Measurements from ENCODE around the gene NPHP4.
A peak's percentile ranks its signal among the peaks of the same experiment; 100 is the strongest.

NPHP4 gene

DNA sequence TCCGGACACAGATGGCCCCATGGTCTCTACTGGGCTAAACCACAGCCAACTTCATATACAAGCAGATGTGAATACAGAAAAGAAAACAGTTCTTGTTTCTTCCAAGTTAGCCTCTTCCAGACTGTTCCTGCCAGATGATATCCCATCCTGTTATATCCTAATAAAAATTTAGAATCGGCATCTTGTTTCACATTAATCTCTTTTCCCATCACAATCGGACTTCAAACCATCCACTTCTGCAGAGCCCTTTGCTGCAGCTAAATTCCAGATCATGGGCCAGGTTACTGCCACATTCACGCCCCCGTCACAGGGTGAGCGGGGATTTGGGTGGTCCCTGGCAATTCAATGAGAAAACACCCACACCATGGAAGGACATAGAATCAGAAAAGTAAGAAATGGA is 57.2 kb downstream of the NPHP4 start:
- TF ChIP-seq, protein P1, sequence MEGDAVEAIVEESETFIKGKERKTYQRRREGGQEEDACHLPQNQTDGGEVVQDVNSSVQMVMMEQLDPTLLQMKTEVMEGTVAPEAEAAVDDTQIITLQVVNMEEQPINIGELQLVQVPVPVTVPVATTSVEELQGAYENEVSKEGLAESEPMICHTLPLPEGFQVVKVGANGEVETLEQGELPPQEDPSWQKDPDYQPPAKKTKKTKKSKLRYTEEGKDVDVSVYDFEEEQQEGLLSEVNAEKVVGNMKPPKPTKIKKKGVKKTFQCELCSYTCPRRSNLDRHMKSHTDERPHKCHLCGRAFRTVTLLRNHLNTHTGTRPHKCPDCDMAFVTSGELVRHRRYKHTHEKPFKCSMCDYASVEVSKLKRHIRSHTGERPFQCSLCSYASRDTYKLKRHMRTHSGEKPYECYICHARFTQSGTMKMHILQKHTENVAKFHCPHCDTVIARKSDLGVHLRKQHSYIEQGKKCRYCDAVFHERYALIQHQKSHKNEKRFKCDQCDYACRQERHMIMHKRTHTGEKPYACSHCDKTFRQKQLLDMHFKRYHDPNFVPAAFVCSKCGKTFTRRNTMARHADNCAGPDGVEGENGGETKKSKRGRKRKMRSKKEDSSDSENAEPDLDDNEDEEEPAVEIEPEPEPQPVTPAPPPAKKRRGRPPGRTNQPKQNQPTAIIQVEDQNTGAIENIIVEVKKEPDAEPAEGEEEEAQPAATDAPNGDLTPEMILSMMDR (IDR thresholded peaks at IDR 0.05; ENCODE audit: low read depth, low read length): no peak
- no peak for DNase-seq (ENCODE audit: low read depth in 2 of 2)

DNA sequence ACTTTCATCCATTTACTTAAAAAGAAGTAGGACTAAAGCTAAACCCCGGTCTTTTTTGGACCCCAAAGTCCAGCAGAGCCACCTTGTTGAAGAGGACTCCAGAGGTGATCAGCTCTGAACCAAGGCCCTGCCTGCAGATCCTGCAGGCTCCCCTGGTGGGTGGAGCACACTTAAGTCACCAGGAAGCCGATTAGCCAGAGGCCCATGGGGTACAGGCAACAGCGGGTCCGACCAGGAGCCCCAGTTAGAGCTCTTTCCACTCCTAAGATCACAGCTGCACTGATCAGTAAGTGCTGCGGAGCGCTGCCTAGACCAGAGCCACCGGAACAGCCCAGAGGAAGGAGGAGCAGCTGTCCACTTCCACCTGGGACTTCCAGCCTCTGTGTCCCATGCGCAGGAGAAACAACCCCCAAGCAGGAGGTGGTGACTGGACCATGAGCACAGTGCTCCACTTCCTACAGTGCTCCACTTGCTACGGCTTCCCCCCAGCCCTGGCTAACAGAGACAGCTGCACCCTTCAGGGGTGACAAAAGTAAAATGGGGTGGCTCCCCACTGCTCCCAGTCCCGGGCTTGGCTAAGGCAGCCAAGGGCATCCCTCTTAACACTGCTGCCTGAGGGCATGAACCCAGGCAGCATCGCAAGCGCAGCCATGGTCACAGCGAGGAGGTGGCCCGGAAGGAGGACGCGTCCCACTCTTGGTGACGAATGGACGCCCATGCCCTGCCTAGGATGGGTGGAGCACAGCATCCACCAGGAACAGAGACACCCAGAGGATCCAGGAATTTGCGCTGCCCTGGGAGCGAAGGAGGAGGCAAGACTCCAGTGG is 58.0 kb downstream of the NPHP4 start:
- H3K4me3 ChIP-seq (replicated peaks in 1 of 2; ENCODE audit: low read depth in 2 of 2, low read length in 2 of 2): no peak overlapping the region
- TF ChIP-seq, protein P1 (IDR thresholded peaks at IDR 0.05; ENCODE audit: low read depth, low read length): no peak
- DNase-seq (ENCODE audit: low read depth in 2 of 2): no peak

More for the DNA sequence above, 57.2 kb downstream of the NPHP4 start:
- H3K4me3 ChIP-seq (replicated peaks in 1 of 2; ENCODE audit: low read depth in 2 of 2, low read length in 2 of 2): no peak overlapping the region

GRCh38 chr1:5933676-5934057 is 58.6 kb downstream of the NPHP4 start:
- H3K4me3 ChIP-seq (replicated peaks in 1 of 2; ENCODE audit: low read depth in 2 of 2, low read length in 2 of 2): no peak overlapping the region
- DNase-seq (ENCODE audit: low read depth in 2 of 2): peak; percentile 56 to 64
- TF ChIP-seq, protein P1 (IDR thresholded peaks at IDR 0.05; ENCODE audit: low read depth, low read length): no peak

- TF ChIP-seq, protein P1 (IDR thresholded peaks at IDR 0.05; ENCODE audit: low read depth, low read length): no peak
- H3K4me3 ChIP-seq (replicated peaks in 1 of 2; ENCODE audit: low read depth in 2 of 2, low read length in 2 of 2): no peak overlapping the region
- no peak for DNase-seq (ENCODE audit: low read depth in 2 of 2)
Observed at GRCh38 chr1:5933050-5933449, 59.2 kb downstream of the NPHP4 start.

GRCh38 chr1:5928714-5929400 is 63.4 kb downstream of the NPHP4 start:
- TF ChIP-seq, protein P1 (IDR thresholded peaks at IDR 0.05; ENCODE audit: low read depth, low read length): no peak
- no peak overlapping the region for H3K4me3 ChIP-seq (replicated peaks in 1 of 2; ENCODE audit: low read depth in 2 of 2, low read length in 2 of 2)
- DNase-seq (ENCODE audit: low read depth in 2 of 2): no peak

DNA sequence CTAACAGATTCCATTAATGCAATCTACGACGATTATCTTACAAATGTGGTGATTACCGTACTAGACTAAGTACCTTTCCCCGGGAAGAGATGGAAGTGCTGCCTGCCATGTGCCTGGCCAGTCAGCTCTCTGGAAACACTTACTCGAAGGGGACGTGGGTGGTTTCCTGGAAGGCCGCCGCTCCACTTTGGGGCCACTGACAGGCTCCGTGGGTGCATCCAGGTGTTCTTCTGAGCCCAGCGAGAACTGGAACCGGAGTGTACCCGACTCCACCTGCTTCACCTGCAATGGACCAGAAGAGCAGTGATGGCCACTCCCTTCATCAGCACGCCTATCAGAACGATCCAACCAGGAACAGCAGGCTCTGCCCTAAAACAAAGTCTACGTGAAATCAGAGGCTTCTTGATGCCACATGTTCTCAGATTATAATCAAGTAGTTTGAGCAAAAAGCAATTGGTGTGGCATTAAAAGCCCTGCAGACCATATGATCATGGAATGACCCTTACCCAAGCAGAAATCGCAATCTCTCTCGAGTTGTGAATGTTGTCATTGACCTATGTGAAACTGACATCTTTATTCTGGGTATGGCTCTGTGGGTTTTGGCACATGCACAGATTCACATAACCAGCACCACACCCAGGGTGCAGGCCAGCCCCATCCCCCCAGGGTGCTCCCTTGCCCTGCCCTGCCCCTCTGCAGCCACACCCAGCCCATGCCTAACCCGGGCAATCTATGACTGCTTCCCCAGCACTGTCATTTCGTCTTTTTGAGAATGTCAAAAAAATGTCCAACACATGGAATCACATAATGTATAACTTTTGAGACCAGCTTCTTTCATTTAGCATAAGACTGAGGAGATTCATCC is 64.5 kb downstream of the NPHP4 start:
- H3K4me3 ChIP-seq (replicated peaks in 1 of 2; ENCODE audit: low read depth in 2 of 2, low read length in 2 of 2): no peak overlapping the region
- DNase-seq (ENCODE audit: low read depth in 2 of 2): no peak
- TF ChIP-seq, protein P1 (IDR thresholded peaks at IDR 0.05; ENCODE audit: low read depth, low read length): no peak
